OCI-LY7 (cell line): Measurements from ENCODE around the gene XRCC4. TPM values are rescaled to one million over a fixed set of nuclear protein-coding genes. Genes with fewer than 3 reads are reported as not detected.
"Not testable (repeated sequence)": the region's sequence is repeated elsewhere in the genome, so short reads cannot be mapped to it uniquely, and the experiment has no call there.

Experiments used
- BruUV-seq: library from RNA; stranded (reverse); fragments of 400-500 nt; replicated peaks from 2 replicates; lab custom pipeline; 2021; lab: Mats Ljungman, UMichigan
- CTCF ChIA-PET: fragments of 300-600 bp; sonication (Branson Sonifier 250); formaldehyde crosslinking; loops from one replicate; lab custom pipeline; 2022; ENCODE audit warnings: antibody characterized with exemption; ENCODE audit not compliant: unreplicated experiment; lab: Charles Lee
- POLR2A ChIA-PET: fragments of 300-600 bp; sonication (Branson Sonifier 250); formaldehyde crosslinking; loops from one replicate; lab custom pipeline; 2022; ENCODE audit warnings: antibody characterized with exemption; lab: Charles Lee
- DNase-seq: peaks from one replicate; pipeline ENCODE4 v3.0.0-alpha.2; 2015; ENCODE audit warnings: low spot score
- H2AFZ ChIP-seq: fragments of 200-600 bp; sonication (generic), shearing (Covaris generic); 2 replicates; pipeline ENCODE4 v1.6.1; 2014; ENCODE audit warnings: mild to moderate bottlenecking, antibody characterized with exemption, low read length, moderate library complexity
- H3K27ac ChIP-seq: fragments of 200-600 bp; sonication (generic); 2 replicates; pipeline ENCODE4 v1.5.1; 2014; ENCODE audit warnings: mixed run types, low read depth, mild to moderate bottlenecking, moderate library complexity, low read length, inconsistent platforms; ENCODE audit not compliant: poor library complexity, severe bottlenecking
- H3K36me3 ChIP-seq: fragments of 200-600 bp; sonication (generic); 2 replicates; pipeline ENCODE4 v1.6.1; 2014; ENCODE audit warnings: mild to moderate bottlenecking, antibody characterized with exemption, low read length, moderate library complexity, mixed read lengths; ENCODE audit not compliant: insufficient read depth
- H3K4me1 ChIP-seq: fragments of 200-600 bp; sonication (generic); 2 replicates; pipeline ENCODE4 v1.5.1; 2014; ENCODE audit warnings: mild to moderate bottlenecking, low read length; ENCODE audit not compliant: insufficient read depth, poor library complexity, severe bottlenecking
- H3K4me2 ChIP-seq: fragments of 200-600 bp; sonication (generic); 2 replicates; pipeline ENCODE4 v1.6.1; 2014; ENCODE audit warnings: mild to moderate bottlenecking, low read length
- H3K4me3 ChIP-seq: fragments of 200-600 bp; sonication (generic); 2 replicates; pipeline ENCODE4 v1.5.1; 2014; ENCODE audit warnings: mild to moderate bottlenecking, low read depth, low read length; ENCODE audit not compliant: poor library complexity, severe bottlenecking
- H3K79me2 ChIP-seq: fragments of 200-600 bp; sonication (generic); 2 replicates; pipeline ENCODE4 v1.6.1; 2016; ENCODE audit warnings: low read depth, mild to moderate bottlenecking, low read length, moderate library complexity, mixed read lengths; ENCODE audit not compliant: insufficient read depth
- H3K9me2 ChIP-seq: fragments of 200-600 bp; sonication (generic); 2 replicates; pipeline ENCODE4 v1.6.1; 2016; ENCODE audit warnings: mild to moderate bottlenecking, low read length, mixed read lengths; ENCODE audit not compliant: insufficient read depth
- H3K9me3 ChIP-seq: fragments of 200-600 bp; sonication (generic); 2 replicates; pipeline ENCODE4 v1.6.1; 2014; ENCODE audit warnings: mild to moderate bottlenecking, mixed run types, low read length, mixed read lengths
- H4K20me1 ChIP-seq: fragments of 200-600 bp; sonication (generic); 2 replicates; pipeline ENCODE4 v1.6.1; 2014; ENCODE audit warnings: mild to moderate bottlenecking, antibody characterized with exemption, low read length, moderate library complexity, mixed read lengths; ENCODE audit not compliant: insufficient read depth
- EZH2phosphoT487 ChIP-seq: fragments of 200-600 bp; sonication (generic); IDR thresholded peaks from 2 replicates; pipeline ENCODE4 v1.6.1; 2018; ENCODE audit warnings: low read depth, borderline replicate concordance, mild to moderate bottlenecking, mixed run types, antibody characterized with exemption, low read length, moderate library complexity, mixed read lengths
- intact Hi-C: fragments of 100-400 bp; cut with micrococcal nuclease; formaldehyde crosslinking; loops from one replicate; pipeline ENCODE4 v1.10.0; 2022; ENCODE audit not compliant: unreplicated experiment
- total RNA-seq, 2 experiments: library from RNA; depleted of rRNA in 1 of 2; stranded (reverse); fragments of >200 nt in 1 of 2; shearing (Covaris generic) in 1 of 2; gene quantifications; 2 replicates each; pipeline ENCODE4 v1.2.3, GENCODE V29; 2014 to 2022
- TF ChIP-seq, protein P1 (sequence below): fragments of 200-600 bp; sonication (generic); conservative IDR thresholded peaks from 2 replicates; pipeline ENCODE4 v1.5.1; 2014; ENCODE audit warnings: mild to moderate bottlenecking, antibody characterized with exemption, low read length, moderate library complexity, mixed read lengths

Gene XRCC4
- total RNA-seq, 2 experiments from 2014 or later = 14.5 to 23.3 TPM

DNA sequence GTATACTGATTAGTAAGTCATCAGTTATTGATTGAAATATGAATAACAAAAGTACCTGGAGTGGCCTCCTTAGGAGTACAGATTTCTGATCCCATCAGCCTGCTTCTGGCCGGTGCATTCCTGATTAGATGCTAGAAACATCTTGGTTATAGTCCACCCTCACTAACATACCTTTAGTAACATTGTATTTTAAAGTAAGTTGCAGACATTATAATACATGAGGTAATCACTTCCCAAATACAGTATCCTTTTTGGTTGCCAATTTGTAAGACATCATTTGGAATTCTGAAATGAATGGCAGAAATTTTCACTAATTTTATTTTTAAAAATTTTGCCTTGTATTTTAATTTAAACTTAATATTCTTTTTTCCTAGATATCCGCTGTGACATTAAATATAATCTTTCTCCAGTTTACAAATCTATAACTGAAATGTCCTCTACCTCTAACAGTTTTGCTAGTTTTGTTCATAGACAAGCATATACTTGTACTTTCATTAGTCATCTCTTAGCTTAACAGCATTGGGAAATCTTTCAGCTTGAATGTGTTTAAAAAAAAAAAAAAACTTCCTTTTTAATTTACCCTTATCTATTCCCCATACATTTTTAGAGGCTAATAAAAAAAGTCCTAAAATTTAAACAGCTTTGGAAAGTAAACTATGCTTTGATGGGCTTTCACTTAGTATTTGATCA, 178.9 kb downstream of the XRCC4 start:
- no peaks in the 10 kb centered on the region for H3K9me3 ChIP-seq
- ChIA-PET POLR2A (interaction anchor here (0.6 to 0.7 kb wide), 2 partner anchors 274 to 529 kb away, joined by 3 read pairs; no protein-coding TSS in a partner anchor), CTCF (no interaction called here)
- H3K27ac ChIP-seq = no peak overlapping the region
- no peak overlapping the region for H3K4me3 ChIP-seq
- no peak for TF ChIP-seq EZH2phosphoT487
- TF ChIP-seq, protein P1, sequence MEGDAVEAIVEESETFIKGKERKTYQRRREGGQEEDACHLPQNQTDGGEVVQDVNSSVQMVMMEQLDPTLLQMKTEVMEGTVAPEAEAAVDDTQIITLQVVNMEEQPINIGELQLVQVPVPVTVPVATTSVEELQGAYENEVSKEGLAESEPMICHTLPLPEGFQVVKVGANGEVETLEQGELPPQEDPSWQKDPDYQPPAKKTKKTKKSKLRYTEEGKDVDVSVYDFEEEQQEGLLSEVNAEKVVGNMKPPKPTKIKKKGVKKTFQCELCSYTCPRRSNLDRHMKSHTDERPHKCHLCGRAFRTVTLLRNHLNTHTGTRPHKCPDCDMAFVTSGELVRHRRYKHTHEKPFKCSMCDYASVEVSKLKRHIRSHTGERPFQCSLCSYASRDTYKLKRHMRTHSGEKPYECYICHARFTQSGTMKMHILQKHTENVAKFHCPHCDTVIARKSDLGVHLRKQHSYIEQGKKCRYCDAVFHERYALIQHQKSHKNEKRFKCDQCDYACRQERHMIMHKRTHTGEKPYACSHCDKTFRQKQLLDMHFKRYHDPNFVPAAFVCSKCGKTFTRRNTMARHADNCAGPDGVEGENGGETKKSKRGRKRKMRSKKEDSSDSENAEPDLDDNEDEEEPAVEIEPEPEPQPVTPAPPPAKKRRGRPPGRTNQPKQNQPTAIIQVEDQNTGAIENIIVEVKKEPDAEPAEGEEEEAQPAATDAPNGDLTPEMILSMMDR = no peak
- intact Hi-C loops = no loop called here
- no peak overlapping the region for H2AFZ ChIP-seq
- H4K20me1 ChIP-seq = no peaks in the 10 kb centered on the region
- H3K79me2 ChIP-seq = no peaks in the 10 kb centered on the region
- no peaks in the 10 kb centered on the region for H3K4me1 ChIP-seq
- H3K36me3 ChIP-seq = no peaks in the 10 kb centered on the region
- no peak overlapping the region for H3K4me2 ChIP-seq
- no peak for DNase-seq
- no peaks in the 10 kb centered on the region for H3K9me2 ChIP-seq
- no TSS peak for BruUV-seq

DNA sequence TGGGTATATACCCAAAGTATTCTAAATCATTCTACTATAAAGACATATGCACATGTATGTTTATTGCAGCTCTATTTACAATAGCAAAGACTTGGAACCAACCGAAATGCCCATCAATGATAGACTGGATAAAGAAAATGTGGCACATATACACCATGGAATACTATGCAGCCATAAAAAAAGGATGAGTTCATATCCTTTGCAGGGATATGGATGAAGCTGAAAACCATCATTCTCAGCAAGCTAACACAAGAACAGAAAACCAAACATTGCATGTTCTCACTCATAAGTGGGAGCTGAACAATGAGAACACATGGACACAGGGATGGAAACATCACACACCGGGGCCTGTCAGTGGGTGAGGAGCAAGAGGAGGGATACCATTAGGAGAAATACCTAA, 180.3 kb downstream of the XRCC4 start:
- CTCF ChIA-PET, intact Hi-C loops, H3K9me3 ChIP-seq, BruUV-seq, H3K4me1 ChIP-seq, H3K9me2 ChIP-seq, H2AFZ ChIP-seq, H3K4me2 ChIP-seq, H3K27ac ChIP-seq, H3K4me3 ChIP-seq, H4K20me1 ChIP-seq, H3K79me2 ChIP-seq, H3K36me3 ChIP-seq, DNase-seq: not testable (repeated sequence)
- POLR2A ChIA-PET = interaction anchor here (0.6 kb wide), 1 partner anchor 351 kb away, joined by 3 read pairs; no protein-coding TSS in a partner anchor

DNA sequence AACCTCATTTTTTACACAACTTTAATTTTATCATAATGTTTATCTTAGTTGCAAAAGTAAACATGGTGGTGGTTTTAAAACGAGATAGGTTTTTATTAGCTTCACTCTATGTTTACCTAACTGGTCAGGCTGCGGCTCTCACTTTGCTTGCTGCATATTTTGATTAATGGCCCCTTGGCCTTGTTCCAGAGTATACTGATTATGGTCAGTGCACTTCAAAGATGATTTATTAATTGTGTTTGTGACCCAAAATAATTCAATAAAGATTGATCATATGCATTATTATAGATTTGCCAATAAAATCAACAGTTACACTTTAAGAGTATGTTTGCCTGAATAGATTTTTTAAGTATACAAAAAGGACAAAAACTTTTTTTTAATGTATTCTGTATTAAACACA, 188.0 kb downstream of the XRCC4 start:
- POLR2A ChIA-PET = no interaction called here
- CTCF ChIA-PET = no interaction called here
- intact Hi-C loops = no loop called here
- H3K27ac ChIP-seq = no peak overlapping the region
- H3K9me3 ChIP-seq = no peaks in the 10 kb centered on the region
- no peak for DNase-seq
- no TSS peak for BruUV-seq
- H3K4me3 ChIP-seq = no peak overlapping the region
- H3K79me2 ChIP-seq = no peaks in the 10 kb centered on the region
- no peaks in the 10 kb centered on the region for H3K4me1 ChIP-seq
- no peaks in the 10 kb centered on the region for H3K9me2 ChIP-seq
- H2AFZ ChIP-seq = no peak overlapping the region
- H3K36me3 ChIP-seq = no peaks in the 10 kb centered on the region
- TF ChIP-seq, protein P1 = no peak
- TF ChIP-seq EZH2phosphoT487 = no peak
- H3K4me2 ChIP-seq = no peak overlapping the region
- no peaks in the 10 kb centered on the region for H4K20me1 ChIP-seq
